GM12878 (cell line): ENCODE data around the gene PTGES2. TPM values are rescaled to one million over a fixed set of nuclear protein-coding genes. Genes with fewer than 3 reads are reported as not detected.
"Not testable (repeated sequence)": the region's sequence is repeated elsewhere in the genome, so short reads cannot be mapped to it uniquely, and the experiment has no call there.

ENCODE experiments used
- ATAC-seq: fragments of 200-7000 bp; cut with Tn5 transposase; 3 replicates; pipeline ENCODE4 v1.9.1; 2020; ENCODE audit warnings: mild to moderate bottlenecking, moderate library complexity
- BruUV-seq: library from RNA; stranded (reverse); fragments of 400-500 nt; replicated peaks from 2 replicates; lab custom pipeline; 2021; lab: Mats Ljungman, UMichigan
- CTCF ChIA-PET: fragments of 300-600 bp; sonication (Branson Sonifier 250); formaldehyde crosslinking; extraction: SDS; loops from one replicate; lab custom pipeline; 2021; ENCODE audit warnings: inconsistent platforms; lab: Yijun Ruan, JAX
- POLR2A ChIA-PET: fragments of 350-600 bp; formaldehyde crosslinking; extraction: SDS; loops from one replicate; lab custom pipeline; 2021; ENCODE audit warnings: inconsistent platforms; lab: Charles Lee
- RAD21 ChIA-PET: fragments of 300-600 bp; sonication (Branson Sonifier 250); formaldehyde crosslinking; loops from one replicate; lab custom pipeline; 2023; ENCODE audit warnings: antibody characterized with exemption; ENCODE audit not compliant: unreplicated experiment; lab: Charles Lee
- SMC1A ChIA-PET: fragments of 300-600 bp; sonication (Branson Sonifier 250); formaldehyde crosslinking; loops from one replicate; lab custom pipeline; 2023; ENCODE audit not compliant: unreplicated experiment, uncharacterized antibody; lab: Charles Lee
- DNase-seq: peaks from one replicate; pipeline ENCODE4 v3.0.0-alpha.2; 2011; ENCODE audit warnings: low read depth, low spot score
- FAIRE-seq: peaks from 3 replicates; lab custom pipeline; 2011; peaks lifted over from hg19 to GRCh38; lab: Jason Lieb, UNC
- H2AFZ ChIP-seq: 2 replicates; pipeline ENCODE4 v1.6.0; 2011; ENCODE audit warnings: low read depth, low read length, control low read depth; ENCODE audit not compliant: control insufficient read depth
- H3K27ac ChIP-seq: 2 replicates; pipeline ENCODE4 v1.5.1; 2011; ENCODE audit warnings: control low read depth; ENCODE audit not compliant: control insufficient read depth, insufficient read depth
- H3K27me3 ChIP-seq, 2 experiments: replicated peaks in 1 of 2; 2 replicates each; pipeline versions ENCODE4 v1.6.0 to v1.6.1; 2011; ENCODE audit warnings: low read length in 1 of 2; ENCODE audit not compliant: control insufficient read depth in 2 of 2, insufficient read depth in 2 of 2
- H3K36me3 ChIP-seq, 2 experiments: 2 replicates each; pipeline ENCODE4 v1.5.1; 2011; ENCODE audit warnings: low read length in 1 of 2; ENCODE audit not compliant: control insufficient read depth in 2 of 2, insufficient read depth in 2 of 2
- H3K4me1 ChIP-seq: 2 replicates; pipeline ENCODE4 v1.6.1; 2011; ENCODE audit warnings: mild to moderate bottlenecking, low read length, moderate library complexity, mixed read lengths; ENCODE audit not compliant: control insufficient read depth, insufficient read depth
- H3K4me2 ChIP-seq: 2 replicates; pipeline ENCODE4 v1.6.0; 2011; ENCODE audit warnings: control low read depth; ENCODE audit not compliant: control insufficient read depth, insufficient read depth
- H3K4me3 ChIP-seq: fragments of 200-600 bp; sonication (generic); 2 replicates; pipeline ENCODE4 v1.5.1; 2016
- H3K79me2 ChIP-seq: 2 replicates; pipeline ENCODE4 v1.6.0; 2011; ENCODE audit warnings: low read length; ENCODE audit not compliant: control insufficient read depth, insufficient read depth
- H3K9ac ChIP-seq: 2 replicates; pipeline ENCODE4 v1.8.0; 2011; ENCODE audit warnings: low read length, control low read depth, mixed read lengths; ENCODE audit not compliant: control insufficient read depth, insufficient read depth
- H3K9me3 ChIP-seq: replicated peaks from 3 replicates; pipeline ENCODE4 v1.5.1; 2011; ENCODE audit warnings: mild to moderate bottlenecking, low read length; ENCODE audit not compliant: control insufficient read depth, insufficient read depth
- H4K20me1 ChIP-seq: 2 replicates; pipeline ENCODE4 v1.6.0; 2011; ENCODE audit not compliant: control insufficient read depth, insufficient read depth
- CREM ChIP-seq: IDR thresholded peaks from 2 replicates; pipeline ENCODE4 v1.6.1; 2014; ENCODE audit warnings: antibody characterized with exemption, low read depth
- WGBS: methylation state at CpG from one replicate; pipeline ENCODE4 v1.1.6; 2016; ENCODE audit warnings: low lambda C conversion rate; ENCODE audit not compliant: insufficient replicate concordance, insufficient coverage; ENCODE audit errors: missing lambda C conversion rate; 5-methylcytosine and 5-hydroxymethylcytosine counted together
- in situ Hi-C: fragments of 300-500 bp; cut with MboI; formaldehyde crosslinking; loops from 9 replicates; pipeline ENCODE4 v1.14.3; 2018; ENCODE audit warnings: mixed read lengths
- intact Hi-C: fragments of 100-400 bp; cut with micrococcal nuclease; formaldehyde crosslinking; loops from one replicate; pipeline ENCODE4 v1.14.2; 2022; ENCODE audit not compliant: unreplicated experiment
- polyA plus RNA-seq, 11 experiments: library from polyadenylated mRNA; depleted of rRNA in 4 of 11; unstranded in 6 of 11; stranded (reverse) in 5 of 11; fragments of >200 nt; fragmentation: Nextera tagmentation in 4 of 11; fragmentation: Illumina TruSeq in 1 of 11; extraction: Ambion mirVana in 4 of 11; extraction: Trizol in 1 of 11; gene quantifications; 1 replicate in 1 of 11; 2 replicates in 10 of 11; pipeline versions ENCODE4 v1.2.1 to v1.2.3, GENCODE V29; 2011 to 2016; ENCODE audit warnings: inconsistent platforms in 2 of 11, missing spikeins in 2 of 11, low read depth in 1 of 11
- total RNA-seq, 4 experiments: library from RNA; depleted of rRNA in 3 of 4; stranded (reverse); fragments of >200 nt in 3 of 4; fragmentation: Illumina TruSeq in 1 of 4; extraction: Trizol in 1 of 4; gene quantifications; 2 replicates each; pipeline versions ENCODE4 v1.2.1 to v1.2.3, GENCODE V29; 2013 to 2021

PTGES2 gene
- total and polyA plus RNA-seq, 10 of the 15 experiments (the other 5 are each of a cell fraction or from before 2014, with no cell fraction given) = 2.1 to 141 (median 99.1) TPM

DNA sequence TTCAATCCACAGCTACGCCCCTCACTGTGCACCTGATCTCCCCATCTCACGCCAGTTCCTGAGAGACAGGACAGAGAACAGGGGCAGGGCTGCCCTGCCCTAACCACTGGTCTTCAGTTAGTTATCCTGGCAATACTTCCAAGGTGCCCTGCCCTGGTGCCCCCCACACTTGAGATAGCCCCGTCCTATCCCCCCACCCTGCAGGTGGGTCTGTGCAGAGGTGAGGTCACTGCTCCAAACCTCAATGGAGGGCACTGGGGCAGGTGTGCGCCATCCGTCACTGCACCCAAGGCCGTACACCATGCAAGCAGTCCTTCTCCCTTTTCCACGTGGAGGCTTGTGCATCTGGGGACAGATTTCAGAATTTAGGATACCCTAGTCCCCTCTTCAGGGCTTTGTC, 3.1 kb upstream of the PTGES2 start:
- H3K36me3 ChIP-seq, intact Hi-C loops, CTCF ChIA-PET, SMC1A ChIA-PET, H3K9ac ChIP-seq, H3K27me3 ChIP-seq, H3K27ac ChIP-seq, H3K9me3 ChIP-seq, H2AFZ ChIP-seq, RAD21 ChIA-PET, BruUV-seq, DNase-seq, H4K20me1 ChIP-seq, POLR2A ChIA-PET, H3K4me2 ChIP-seq, FAIRE-seq, in situ Hi-C loops, ATAC-seq, H3K4me3 ChIP-seq: not testable (repeated sequence)
- Histone ChIP-seq H3K79me2 (peaks cover 20% of the 10 kb centered on the region), H3K4me1 (peaks cover 10% of the 10 kb centered on the region; the same call in 1 of the 2 replicates)
- WGBS = 40% methylated on average over 7 of the region's 7 CpGs

DNA sequence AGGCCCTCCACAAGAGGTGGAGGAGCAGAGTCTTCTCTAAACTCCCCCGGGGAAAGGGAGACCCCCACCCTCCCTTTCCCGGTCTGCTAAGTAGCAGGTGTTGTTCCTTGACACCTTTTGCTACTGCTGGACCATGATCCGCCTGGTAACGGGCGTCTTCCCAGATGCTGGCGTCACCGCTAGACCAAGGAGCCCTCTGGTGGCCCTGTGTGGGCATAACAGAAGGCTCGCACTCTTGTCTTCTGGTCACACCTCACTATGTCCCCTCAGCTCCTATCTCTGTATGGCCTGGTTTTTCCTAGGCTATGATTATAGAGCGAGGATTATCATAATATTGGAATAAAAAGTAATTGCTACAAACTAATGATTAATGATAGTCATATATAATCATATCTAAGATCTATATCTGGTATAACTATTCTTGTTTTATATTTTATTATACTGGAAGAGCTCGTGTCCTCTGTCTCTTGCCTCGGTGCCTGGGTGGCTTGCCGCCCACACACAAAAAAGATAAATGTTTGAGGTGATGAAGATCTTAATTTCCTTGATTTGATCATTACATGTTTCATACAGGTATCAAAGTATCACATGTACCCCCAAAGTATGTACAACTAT, 2.6 kb upstream of the PTGES2 start:
- RAD21 ChIA-PET, H3K36me3 ChIP-seq, H2AFZ ChIP-seq, H4K20me1 ChIP-seq, in situ Hi-C loops, H3K27me3 ChIP-seq, H3K4me2 ChIP-seq, H3K27ac ChIP-seq, ATAC-seq, SMC1A ChIA-PET, H3K9me3 ChIP-seq, DNase-seq, H3K9ac ChIP-seq, FAIRE-seq, BruUV-seq, H3K4me3 ChIP-seq: not testable (repeated sequence)
- CTCF ChIA-PET = interaction anchor here (7.4 kb wide), 1 partner anchor 14 kb away, joined by 84 read pairs; no protein-coding TSS in a partner anchor
- peaks cover 14% of the 10 kb centered on the region; the same call in 1 of the 2 replicates for H3K4me1 ChIP-seq
- intact Hi-C loops = loop anchor here (5.0 kb wide), 2 partner anchors 212 to 343 kb away; partner anchors contain the start of genes CDK9 and SLC27A4
- POLR2A ChIA-PET = interaction anchor here (0.6 kb wide), 1 partner anchor 175 kb away, joined by 3 read pairs; no protein-coding TSS in a partner anchor
- peaks cover 25% of the 10 kb centered on the region for H3K79me2 ChIP-seq
- WGBS = 13% methylated on average over 10 of the region's 12 CpGs
- TF ChIP-seq CREM = 0 out of 2 replicates have a peak, but pooled peaks have one; percentile 15
